Measurements from ENCODE around the gene ADCY3. TPM values are rescaled to one million over a fixed set of nuclear protein-coding genes. Genes with fewer than 3 reads are reported as not detected.

Gene ADCY3
- total RNA-seq, 2 donors from 2014 or later: 40.7 to 59.3 TPM

DNA sequence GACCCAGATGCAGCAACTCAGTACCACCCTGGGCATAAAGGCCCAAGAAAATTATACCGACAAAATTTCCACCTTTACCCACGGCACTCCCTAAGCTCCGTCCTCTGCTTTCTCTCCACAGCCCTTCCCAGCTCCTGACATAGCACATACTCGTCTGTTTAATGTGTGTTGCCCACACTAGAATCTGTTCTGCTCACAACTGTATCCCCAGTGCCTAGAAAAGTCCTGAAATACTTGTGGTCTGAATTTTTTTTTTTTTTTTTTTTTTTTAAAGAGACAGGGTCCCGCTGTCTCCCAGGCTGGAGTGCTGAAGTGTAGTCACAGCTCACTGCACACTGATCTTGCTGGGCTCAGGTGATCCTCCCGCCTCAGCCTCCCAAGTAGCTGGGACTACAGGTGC lies 62.3 kb downstream of the ADCY3 start:
- H3K4me3 Mint-ChIP-seq: no peak overlapping the region

DNA sequence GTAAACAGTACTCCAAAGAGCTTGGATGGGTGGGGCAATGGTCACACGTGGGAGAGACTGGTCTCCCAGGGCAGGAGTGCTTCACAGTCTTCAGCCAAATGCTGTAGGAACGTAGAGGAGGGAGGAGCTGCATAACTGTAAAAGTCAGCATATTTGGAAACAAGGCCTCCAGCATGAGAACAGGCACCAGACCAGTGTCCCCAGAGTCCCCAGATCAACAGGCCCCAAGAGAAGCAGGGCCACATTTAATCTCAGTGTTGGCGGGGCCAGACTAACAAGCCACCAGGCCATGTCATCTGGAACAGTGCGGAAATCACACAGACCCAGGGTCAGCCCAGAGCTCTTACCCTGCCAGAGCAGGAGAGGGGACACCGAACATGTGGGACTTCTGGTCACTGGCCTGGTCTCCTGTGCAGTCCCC lies 63.2 kb downstream of the ADCY3 start:
- H3K4me3 Mint-ChIP-seq: no peak overlapping the region
- no peak overlapping the region for H3K27ac Mint-ChIP-seq
- DNase-seq (no peak), ATAC-seq (no peak)
- no peaks in the 10 kb centered on the region for H3K27me3 Mint-ChIP-seq
- no peaks in the 10 kb centered on the region for H3K9me3 ChIP-seq (ENCODE audit: control insufficient read depth, low read length, poor library complexity, severe bottlenecking)
- peaks cover 4% of the 10 kb centered on the region for H3K4me1 Mint-ChIP-seq
- no peaks in the 10 kb centered on the region for H3K36me3 Mint-ChIP-seq (ENCODE audit: low read depth)

More for the DNA sequence above, 62.3 kb downstream of the ADCY3 start:
- Mint-ChIP-seq H3K27ac (no peak overlapping the region), H3K4me1 (peaks cover 4% of the 10 kb centered on the region), H3K27me3 (no peaks in the 10 kb centered on the region), H3K36me3 (ENCODE audit: low read depth) (no peaks in the 10 kb centered on the region)
- H3K9me3 ChIP-seq (ENCODE audit: control insufficient read depth, low read length, poor library complexity, severe bottlenecking): no peaks in the 10 kb centered on the region
- ATAC-seq: no peak
- no peak for DNase-seq

DNA sequence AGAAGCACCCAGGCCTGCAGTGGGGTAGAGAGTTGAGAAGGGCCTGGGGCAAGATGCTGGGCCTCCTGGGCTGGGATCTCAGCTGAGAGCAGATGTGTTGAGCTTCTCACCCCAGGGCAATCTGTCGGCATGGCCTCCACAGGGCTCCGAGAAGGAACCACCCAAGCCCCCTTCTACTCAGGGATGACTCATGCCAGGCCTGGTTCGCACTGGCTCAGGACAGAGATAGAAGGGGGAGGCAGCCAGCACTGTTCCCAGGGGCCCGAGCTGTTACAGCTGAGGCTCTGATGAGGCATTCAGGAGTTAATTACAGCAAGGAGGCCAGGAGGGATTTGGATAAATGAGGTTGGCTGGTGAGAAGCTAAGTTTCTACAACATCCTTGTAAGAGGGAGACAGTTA lies 64.3 kb downstream of the ADCY3 start:
- Mint-ChIP-seq H3K36me3 (ENCODE audit: low read depth) (no peaks in the 10 kb centered on the region), H3K27ac (no peak overlapping the region), H3K4me1 (peaks cover 4% of the 10 kb centered on the region), H3K4me3 (no peak overlapping the region), H3K27me3 (no peaks in the 10 kb centered on the region)
- DNase-seq (no peak), ATAC-seq (no peak)
- H3K9me3 ChIP-seq (ENCODE audit: control insufficient read depth, low read length, poor library complexity, severe bottlenecking): no peaks in the 10 kb centered on the region

GRCh38 chr2:24855022-24855622 lies 64.9 kb downstream of the ADCY3 start:
- no peaks in the 10 kb centered on the region for H3K9me3 ChIP-seq (ENCODE audit: control insufficient read depth, low read length, poor library complexity, severe bottlenecking)
- Mint-ChIP-seq H3K4me3 (peak overlapping the region; percentile 7), H3K27me3 (no peaks in the 10 kb centered on the region), H3K36me3 (ENCODE audit: low read depth) (no peaks in the 10 kb centered on the region), H3K4me1 (peaks cover 4% of the 10 kb centered on the region), H3K27ac (no peak overlapping the region)
- DNase-seq: no peak
- ATAC-seq: no peak

DNA sequence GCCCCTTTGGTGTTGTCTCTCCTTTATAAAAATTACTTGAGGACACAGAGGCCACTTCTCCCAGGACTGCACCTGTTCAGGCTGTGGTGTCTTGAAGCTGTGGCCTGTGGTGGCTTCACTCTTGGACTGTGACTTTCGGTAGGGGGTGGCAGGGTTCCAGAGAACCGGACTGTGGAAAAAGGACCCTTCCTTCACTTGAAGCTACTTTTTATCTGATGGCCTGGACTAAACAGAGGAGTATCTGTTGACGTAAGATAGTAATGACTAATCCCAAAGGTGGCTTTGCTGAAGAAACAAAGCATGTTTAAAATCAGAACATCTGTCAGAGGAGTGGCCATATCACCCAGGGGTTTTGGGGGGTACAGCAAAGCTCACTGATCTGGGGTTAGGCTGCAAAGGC lies 66.0 kb downstream of the ADCY3 start:
- no peak for ATAC-seq
- no peaks in the 10 kb centered on the region for H3K36me3 Mint-ChIP-seq (ENCODE audit: low read depth)

DNA sequence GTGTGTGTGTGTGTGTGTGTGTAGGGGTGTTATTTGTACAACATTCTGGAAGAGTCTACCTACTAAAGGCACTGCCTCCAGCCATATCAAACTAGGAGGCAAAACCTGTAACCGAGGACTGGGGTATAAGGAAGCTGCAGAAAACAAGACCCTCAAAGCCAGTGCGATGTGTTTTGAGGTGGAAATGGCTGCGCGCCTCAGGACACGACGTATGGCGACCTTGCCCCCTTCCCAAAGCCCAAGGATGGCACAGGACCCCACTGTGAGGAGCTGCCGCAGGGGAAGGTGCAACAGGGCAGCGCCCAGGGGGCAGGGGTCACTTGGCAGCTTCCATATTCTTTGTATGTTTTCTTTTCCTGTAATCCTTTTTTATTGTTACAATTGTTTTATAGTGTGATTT lies 67.0 kb downstream of the ADCY3 start:
- no peak overlapping the region for H3K4me3 Mint-ChIP-seq
- no peaks in the 10 kb centered on the region for H3K36me3 Mint-ChIP-seq (ENCODE audit: low read depth)
- H3K9me3 ChIP-seq (ENCODE audit: control insufficient read depth, low read length, poor library complexity, severe bottlenecking): no peaks in the 10 kb centered on the region
- H3K27ac Mint-ChIP-seq: no peak overlapping the region
- ATAC-seq (no peak), DNase-seq (no peak)
- H3K4me1 Mint-ChIP-seq: peaks cover 4% of the 10 kb centered on the region
- H3K27me3 Mint-ChIP-seq: no peaks in the 10 kb centered on the region

More for the DNA sequence above, 66.0 kb downstream of the ADCY3 start:
- peaks cover 4% of the 10 kb centered on the region for H3K4me1 Mint-ChIP-seq
- H3K4me3 Mint-ChIP-seq: no peak overlapping the region
- no peaks in the 10 kb centered on the region for H3K9me3 ChIP-seq (ENCODE audit: control insufficient read depth, low read length, poor library complexity, severe bottlenecking)
- no peak overlapping the region for H3K27ac Mint-ChIP-seq
- DNase-seq: no peak
- H3K27me3 Mint-ChIP-seq: no peaks in the 10 kb centered on the region

- Mint-ChIP-seq H3K36me3 (ENCODE audit: low read depth) (no peaks in the 10 kb centered on the region), H3K27ac (no peak overlapping the region), H3K4me1 (peaks cover 4% of the 10 kb centered on the region), H3K4me3 (no peak overlapping the region), H3K27me3 (no peaks in the 10 kb centered on the region)
- H3K9me3 ChIP-seq (ENCODE audit: control insufficient read depth, low read length, poor library complexity, severe bottlenecking): no peaks in the 10 kb centered on the region
- ATAC-seq: no peak
- DNase-seq: no peak
Measured at GRCh38 chr2:24852431-24853020, 67.5 kb downstream of the ADCY3 start.

DNA sequence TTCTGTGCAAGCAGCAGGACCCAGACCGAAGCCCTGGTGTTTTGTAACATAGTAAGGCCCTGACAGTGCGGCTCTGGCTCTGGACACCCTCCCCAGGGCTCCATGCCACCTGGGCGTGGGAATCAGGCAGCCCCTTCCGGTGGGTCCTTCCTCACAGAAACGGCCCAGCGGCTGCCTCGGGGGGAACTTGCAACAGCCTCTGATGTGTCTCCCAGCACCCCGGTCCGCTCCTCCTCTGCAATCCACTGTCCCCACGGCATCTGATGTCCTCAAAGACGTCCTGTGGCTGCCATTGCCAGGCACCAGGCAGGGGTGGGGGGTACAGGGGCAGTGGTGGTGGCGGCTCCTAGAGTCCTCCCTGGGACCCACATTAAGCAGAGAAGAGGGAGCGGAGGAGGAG lies 68.0 kb downstream of the ADCY3 start:
- Mint-ChIP-seq H3K36me3 (ENCODE audit: low read depth) (no peaks in the 10 kb centered on the region), H3K4me1 (peaks cover 7% of the 10 kb centered on the region), H3K4me3 (no peak overlapping the region), H3K27ac (peak overlapping the region; percentile 54), H3K27me3 (no peaks in the 10 kb centered on the region)
- no peak for ATAC-seq
- DNase-seq: no peak
- H3K9me3 ChIP-seq (ENCODE audit: control insufficient read depth, low read length, poor library complexity, severe bottlenecking): no peaks in the 10 kb centered on the region

- ATAC-seq (no peak), DNase-seq (no peak)
- Mint-ChIP-seq H3K4me1 (peaks cover 3% of the 10 kb centered on the region), H3K27me3 (no peaks in the 10 kb centered on the region), H3K4me3 (no peak overlapping the region), H3K27ac (peak overlapping the region; percentile 54), H3K36me3 (ENCODE audit: low read depth) (no peaks in the 10 kb centered on the region)
- H3K9me3 ChIP-seq (ENCODE audit: control insufficient read depth, low read length, poor library complexity, severe bottlenecking): no peaks in the 10 kb centered on the region
Measured at GRCh38 chr2:24850944-24851343, 69.1 kb downstream of the ADCY3 start.

GRCh38 chr2:24845691-24846090 lies 74.3 kb downstream of the ADCY3 start:
- H3K4me3 Mint-ChIP-seq: no peak overlapping the region
- no peaks in the 10 kb centered on the region for H3K27me3 Mint-ChIP-seq
- H3K27ac Mint-ChIP-seq: no peak overlapping the region
- H3K9me3 ChIP-seq (ENCODE audit: control insufficient read depth, low read length, poor library complexity, severe bottlenecking): no peaks in the 10 kb centered on the region
- DNase-seq (no peak), ATAC-seq (no peak)
- H3K4me1 Mint-ChIP-seq: peaks cover 5% of the 10 kb centered on the region
- H3K36me3 Mint-ChIP-seq (ENCODE audit: low read depth): no peaks in the 10 kb centered on the region

GRCh38 chr2:24844023-24844685 lies 75.9 kb downstream of the ADCY3 start:
- no peak overlapping the region for H3K27ac Mint-ChIP-seq
- no peak for DNase-seq
- H3K9me3 ChIP-seq (ENCODE audit: control insufficient read depth, low read length, poor library complexity, severe bottlenecking): no peaks in the 10 kb centered on the region
- H3K4me3 Mint-ChIP-seq: no peak overlapping the region
- H3K4me1 Mint-ChIP-seq: peaks cover 5% of the 10 kb centered on the region
- no peaks in the 10 kb centered on the region for H3K27me3 Mint-ChIP-seq
- no peaks in the 10 kb centered on the region for H3K36me3 Mint-ChIP-seq (ENCODE audit: low read depth)
- ATAC-seq: no peak

DNA sequence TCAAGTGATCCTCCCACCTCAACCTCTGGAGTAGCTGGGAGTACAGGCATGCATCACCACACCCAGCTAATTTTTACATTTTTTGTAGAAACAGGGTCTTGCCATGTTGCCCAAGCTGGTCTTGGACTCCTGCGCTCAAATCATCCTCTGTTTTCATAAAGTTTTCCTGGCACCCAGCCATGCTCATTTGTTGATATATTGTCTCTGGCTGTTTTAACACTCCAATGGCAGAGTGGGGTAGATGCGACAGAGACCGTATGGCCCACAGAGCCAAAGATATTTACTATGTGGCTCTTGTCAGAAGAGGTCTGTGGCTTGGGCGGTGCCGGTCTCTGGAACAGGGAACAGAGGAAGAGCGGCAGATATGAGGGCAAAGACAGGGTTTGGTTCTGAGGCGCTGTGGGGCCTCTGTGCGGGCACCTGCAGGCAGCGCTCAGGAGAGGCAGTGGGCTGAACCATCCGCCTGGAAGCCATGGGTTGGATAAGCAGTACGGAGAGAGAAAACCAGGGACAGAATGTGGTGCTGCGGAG lies 76.6 kb downstream of the ADCY3 start:
- peak overlapping the region; percentile 44 for H3K4me3 Mint-ChIP-seq
- peaks cover 5% of the 10 kb centered on the region for H3K4me1 Mint-ChIP-seq
- no peaks in the 10 kb centered on the region for H3K36me3 Mint-ChIP-seq (ENCODE audit: low read depth)
- no peak for ATAC-seq
- H3K9me3 ChIP-seq (ENCODE audit: control insufficient read depth, low read length, poor library complexity, severe bottlenecking): no peaks in the 10 kb centered on the region
- H3K27me3 Mint-ChIP-seq: no peaks in the 10 kb centered on the region
- H3K27ac Mint-ChIP-seq: no peak overlapping the region
- DNase-seq: no peak

DNA sequence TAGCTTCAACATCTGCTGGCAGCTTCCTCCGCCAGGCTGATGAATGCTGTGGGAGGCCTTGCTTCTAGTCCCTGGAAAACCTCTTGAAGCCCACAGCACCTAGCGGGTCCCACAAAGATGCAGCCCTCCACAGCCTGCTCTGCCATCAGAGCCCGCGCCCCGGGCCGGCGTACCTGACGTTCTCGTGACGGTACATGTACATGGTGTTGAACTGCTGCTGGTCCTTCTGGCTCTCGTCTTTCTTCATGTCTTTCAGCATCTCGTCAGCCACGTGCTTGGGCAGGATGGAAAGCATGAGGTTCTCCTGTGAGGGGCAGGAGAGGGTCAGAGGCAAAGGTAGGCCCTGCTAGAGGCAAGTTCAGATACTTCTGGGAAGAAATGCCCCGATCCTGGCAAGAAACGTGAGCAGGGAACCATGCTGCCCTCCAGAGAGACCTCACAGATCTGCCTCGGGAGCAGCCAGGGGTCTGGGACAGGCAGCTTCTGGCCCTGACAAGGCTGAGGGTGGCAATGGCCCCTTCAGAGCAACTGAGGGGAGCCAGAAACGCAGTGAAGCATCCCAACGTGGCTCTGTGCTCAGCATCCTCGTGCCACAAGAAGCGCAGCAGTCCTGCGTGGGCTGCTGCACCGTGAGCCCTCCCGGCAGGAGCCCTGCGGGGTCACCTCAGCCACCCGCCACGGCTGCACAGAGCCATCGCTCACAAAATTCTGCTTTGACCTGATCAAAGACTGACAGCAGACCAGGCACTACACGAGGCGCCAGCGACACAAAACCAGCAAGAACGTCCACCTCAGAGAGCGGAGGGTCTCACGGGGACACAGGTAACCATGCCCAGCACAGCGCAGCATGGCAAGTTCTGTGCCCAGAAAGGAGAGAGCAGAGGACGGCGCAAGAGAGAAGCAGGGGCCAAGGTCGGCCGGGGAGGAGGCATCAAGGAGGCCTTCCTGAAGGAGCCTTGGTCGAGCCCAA lies 77.7 kb downstream of the ADCY3 start:
- peaks cover 5% of the 10 kb centered on the region for H3K4me1 Mint-ChIP-seq
- ATAC-seq: no peak

More for the DNA sequence above, 77.7 kb downstream of the ADCY3 start:
- no peaks in the 10 kb centered on the region for H3K9me3 ChIP-seq (ENCODE audit: control insufficient read depth, low read length, poor library complexity, severe bottlenecking)
- no peak overlapping the region for H3K4me3 Mint-ChIP-seq
- no peak for DNase-seq
- no peak overlapping the region for H3K27ac Mint-ChIP-seq
- no peaks in the 10 kb centered on the region for H3K27me3 Mint-ChIP-seq
- no peaks in the 10 kb centered on the region for H3K36me3 Mint-ChIP-seq (ENCODE audit: low read depth)
